Neural crest cell (in vitro differentiated cells): ENCODE results near the gene CASP7. TPM values are rescaled to one million over a fixed set of nuclear protein-coding genes. Genes with fewer than 3 reads are reported as not detected.
"Not testable (repeated sequence)": the region's sequence is repeated elsewhere in the genome, so short reads cannot be mapped to it uniquely, and the experiment has no call there.

Experiments
- DNase-seq: peaks from one replicate; pipeline ENCODE4 v3.0.0; 2021; ENCODE audit warnings: low read depth, mixed read lengths, low spot score
- H3K27ac Mint-ChIP-seq: one replicate; pipeline ENCODE4 v1.8.0; 2021; ENCODE audit warnings: mild to moderate bottlenecking, mixed read lengths; ENCODE audit not compliant: unreplicated experiment
- H3K27me3 Mint-ChIP-seq: 2 replicates; pipeline ENCODE4 v1.8.0; 2021; ENCODE audit warnings: low read depth, mild to moderate bottlenecking, mixed read lengths
- H3K36me3 Mint-ChIP-seq: 2 replicates; pipeline ENCODE4 v1.8.0; 2021; ENCODE audit warnings: low read depth, mild to moderate bottlenecking, mixed read lengths
- H3K4me1 Mint-ChIP-seq: 2 replicates; pipeline ENCODE4 v1.8.0; 2021; ENCODE audit warnings: mixed read lengths
- H3K4me3 Mint-ChIP-seq: one replicate; pipeline ENCODE4 v1.8.0; 2021; ENCODE audit warnings: mild to moderate bottlenecking, mixed read lengths
- H3K9me3 Mint-ChIP-seq: 2 replicates; pipeline ENCODE4 v1.8.0; 2021; ENCODE audit warnings: mixed read lengths
- total RNA-seq: library from RNA; stranded (reverse); gene quantifications from 2 replicates; pipeline ENCODE4 v1.2.1, GENCODE V29; 2021
- TF ChIP-seq, protein P1 (sequence below): fragments of 200-600 bp; sonication (generic); conservative IDR thresholded peaks from 2 replicates; pipeline ENCODE4 v1.5.0; 2021; ENCODE audit warnings: antibody characterized with exemption, mild to moderate bottlenecking

CASP7 gene
- total RNA-seq, 1 donor from 2014 or later, result 16.6 TPM

DNA sequence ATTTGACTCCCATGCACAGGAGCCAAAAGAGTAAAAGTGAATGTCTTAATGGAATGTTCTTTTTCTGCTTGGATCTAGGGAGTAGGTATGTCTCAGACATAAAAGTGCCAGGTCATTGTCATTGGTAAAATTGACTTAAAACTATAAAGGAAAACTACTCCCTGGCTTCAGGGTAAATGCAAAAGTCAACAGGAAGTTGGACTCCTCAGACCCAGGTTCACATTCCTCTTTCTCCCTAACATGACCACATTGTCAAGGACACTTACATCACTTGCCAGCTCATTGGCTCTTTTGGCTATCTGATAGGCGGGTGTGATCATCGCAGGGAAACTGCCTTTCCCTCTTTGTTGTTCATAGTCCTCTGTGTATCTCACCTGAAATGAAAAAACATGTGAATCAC, 29.5 kb upstream of the CASP7 start:
- Mint-ChIP-seq H3K9me3 (peaks cover 2% of the 10 kb centered on the region), H3K27ac (no peak overlapping the region), H3K4me3 (no peak overlapping the region), H3K36me3 (no peaks in the 10 kb centered on the region), H3K27me3 (no peaks in the 10 kb centered on the region), H3K4me1 (peaks cover 8% of the 10 kb centered on the region)
- no peak for DNase-seq
- TF ChIP-seq, protein P1, sequence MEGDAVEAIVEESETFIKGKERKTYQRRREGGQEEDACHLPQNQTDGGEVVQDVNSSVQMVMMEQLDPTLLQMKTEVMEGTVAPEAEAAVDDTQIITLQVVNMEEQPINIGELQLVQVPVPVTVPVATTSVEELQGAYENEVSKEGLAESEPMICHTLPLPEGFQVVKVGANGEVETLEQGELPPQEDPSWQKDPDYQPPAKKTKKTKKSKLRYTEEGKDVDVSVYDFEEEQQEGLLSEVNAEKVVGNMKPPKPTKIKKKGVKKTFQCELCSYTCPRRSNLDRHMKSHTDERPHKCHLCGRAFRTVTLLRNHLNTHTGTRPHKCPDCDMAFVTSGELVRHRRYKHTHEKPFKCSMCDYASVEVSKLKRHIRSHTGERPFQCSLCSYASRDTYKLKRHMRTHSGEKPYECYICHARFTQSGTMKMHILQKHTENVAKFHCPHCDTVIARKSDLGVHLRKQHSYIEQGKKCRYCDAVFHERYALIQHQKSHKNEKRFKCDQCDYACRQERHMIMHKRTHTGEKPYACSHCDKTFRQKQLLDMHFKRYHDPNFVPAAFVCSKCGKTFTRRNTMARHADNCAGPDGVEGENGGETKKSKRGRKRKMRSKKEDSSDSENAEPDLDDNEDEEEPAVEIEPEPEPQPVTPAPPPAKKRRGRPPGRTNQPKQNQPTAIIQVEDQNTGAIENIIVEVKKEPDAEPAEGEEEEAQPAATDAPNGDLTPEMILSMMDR, result no peak

DNA sequence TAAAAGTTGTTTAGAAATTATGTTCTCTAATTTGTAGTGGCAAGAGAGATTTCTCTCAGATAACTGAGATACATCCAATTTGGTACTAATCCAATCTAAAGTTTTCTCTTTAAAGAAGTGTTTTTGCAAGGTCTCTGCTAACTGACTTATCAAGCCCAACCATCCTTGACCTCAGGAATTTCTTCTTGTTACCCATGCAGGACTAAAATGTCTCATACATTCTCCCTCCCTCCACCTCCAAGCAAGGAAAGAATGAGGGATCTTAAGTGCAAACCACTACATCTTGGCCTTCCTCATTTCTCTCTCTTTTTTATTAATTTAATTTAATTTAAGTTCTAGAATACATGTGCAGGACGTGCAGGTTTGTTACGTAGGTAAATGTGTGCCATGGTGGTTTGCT, 28.7 kb upstream of the CASP7 start:
- Mint-ChIP-seq H3K27ac (no peak overlapping the region), H3K36me3 (no peaks in the 10 kb centered on the region), H3K4me3 (no peak overlapping the region), H3K27me3 (peaks cover 2% of the 10 kb centered on the region), H3K4me1 (peaks cover 7% of the 10 kb centered on the region), H3K9me3 (peaks cover 2% of the 10 kb centered on the region)
- TF ChIP-seq, protein P1, result no peak
- no peak for DNase-seq

DNA sequence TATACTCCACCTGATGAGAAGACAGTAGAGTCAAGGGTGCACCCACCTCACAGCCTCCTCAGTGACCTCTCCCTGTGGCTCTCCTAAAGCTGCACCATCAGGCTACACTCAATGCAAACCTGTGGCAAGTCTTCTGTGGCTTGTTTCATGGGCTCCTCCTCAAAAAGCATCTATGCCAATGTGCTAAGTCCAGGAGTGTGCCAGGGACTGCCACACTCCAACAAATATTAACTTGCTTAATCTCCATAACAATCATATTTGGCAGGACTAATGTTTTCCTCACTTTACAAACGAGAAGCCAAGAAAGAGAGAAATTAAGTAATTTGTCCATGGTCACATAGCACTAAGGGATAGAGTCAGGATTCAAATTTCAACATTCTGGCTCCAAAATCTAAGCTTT, 27.8 kb upstream of the CASP7 start:
- DNase-seq, result no peak
- TF ChIP-seq, protein P1, result no peak
- Mint-ChIP-seq H3K36me3 (no peaks in the 10 kb centered on the region), H3K9me3 (peaks cover 2% of the 10 kb centered on the region), H3K27ac (no peak overlapping the region), H3K27me3 (peaks cover 2% of the 10 kb centered on the region), H3K4me3 (no peak overlapping the region), H3K4me1 (no peaks in the 10 kb centered on the region)

DNA sequence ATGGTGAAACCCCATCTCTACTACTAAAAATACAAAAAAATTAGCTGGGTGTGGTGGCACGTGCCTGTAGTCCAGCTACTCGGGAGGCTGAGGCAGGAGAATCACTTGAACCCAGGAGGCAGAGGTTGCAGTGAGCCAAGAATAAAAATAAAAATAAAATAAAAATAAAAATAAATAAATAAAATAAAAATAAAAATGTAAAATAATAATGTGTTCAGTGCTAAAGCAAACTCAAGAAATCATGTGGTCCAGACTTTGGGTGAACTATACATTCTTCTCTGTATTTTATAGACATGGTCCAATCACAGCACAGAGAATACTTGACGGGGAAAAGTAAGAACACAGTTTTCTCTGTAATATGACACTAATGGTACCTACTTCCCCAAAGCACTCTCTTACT, 27.3 kb upstream of the CASP7 start:
- not testable (repeated sequence) for H3K27ac Mint-ChIP-seq, H3K4me3 Mint-ChIP-seq, H3K36me3 Mint-ChIP-seq, H3K9me3 Mint-ChIP-seq, H3K4me1 Mint-ChIP-seq, H3K27me3 Mint-ChIP-seq, DNase-seq

DNA sequence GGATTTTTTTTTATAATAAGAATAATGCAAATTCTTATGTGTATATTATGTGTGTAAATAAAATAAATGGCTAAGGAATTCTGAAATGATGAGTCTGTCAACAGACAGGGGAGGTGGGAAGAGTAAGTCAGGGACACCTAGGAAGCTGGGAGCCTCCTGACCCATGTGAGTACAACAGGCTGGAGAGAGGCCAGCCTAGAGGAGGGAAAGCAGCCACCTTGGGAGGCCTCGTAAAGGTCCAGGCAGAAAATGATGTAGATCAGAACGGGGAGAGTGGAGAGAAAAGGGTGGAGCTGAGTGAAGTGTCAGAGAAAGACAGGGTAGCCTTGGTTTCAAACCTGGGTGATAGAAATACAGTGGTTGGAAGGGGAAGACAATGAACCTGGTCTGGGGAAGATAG, 22.8 kb upstream of the CASP7 start:
- no peak overlapping the region for H3K27ac Mint-ChIP-seq
- no peaks in the 10 kb centered on the region for H3K36me3 Mint-ChIP-seq
- H3K4me3 Mint-ChIP-seq, result no peak overlapping the region
- H3K4me1 Mint-ChIP-seq, result no peaks in the 10 kb centered on the region
- no peak for DNase-seq
- no peaks in the 10 kb centered on the region for H3K9me3 Mint-ChIP-seq
- TF ChIP-seq, protein P1, result no peak
- peaks cover 4% of the 10 kb centered on the region for H3K27me3 Mint-ChIP-seq

DNA sequence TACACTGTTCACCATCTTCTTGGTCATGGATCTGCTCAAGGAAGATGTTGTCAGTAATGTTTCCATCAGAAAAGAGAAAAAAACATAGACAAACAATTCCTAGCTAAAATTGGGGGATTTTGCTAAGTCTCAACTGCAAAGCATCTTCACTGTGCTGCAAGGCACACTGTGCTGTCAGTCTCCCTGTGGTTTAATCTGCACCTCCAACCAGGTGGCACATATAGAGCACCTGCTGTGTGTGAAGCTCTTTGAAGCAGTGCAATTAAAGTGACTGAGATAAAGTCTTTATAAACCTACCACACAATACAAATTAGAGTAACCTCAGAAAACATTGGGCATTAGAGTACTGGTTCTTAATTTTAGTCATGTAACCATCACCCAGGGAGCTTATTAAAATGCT, 22.2 kb upstream of the CASP7 start:
- Mint-ChIP-seq H3K36me3 (no peaks in the 10 kb centered on the region), H3K4me1 (no peaks in the 10 kb centered on the region)
- DNase-seq, result no peak

More for the DNA sequence above, 22.2 kb upstream of the CASP7 start:
- Mint-ChIP-seq H3K9me3 (no peaks in the 10 kb centered on the region), H3K27ac (no peak overlapping the region), H3K27me3 (peaks cover 4% of the 10 kb centered on the region), H3K4me3 (no peak overlapping the region)
- TF ChIP-seq, protein P1, result no peak
